IMR-90 (cell line): ENCODE results near the gene ARF3. TPM values are rescaled to one million over a fixed set of nuclear protein-coding genes. Genes with fewer than 3 reads are reported as not detected.

Source experiments
- ATAC-seq: fragments of 200-7000 bp; cut with Tn5 transposase; 2 replicates; pipeline ENCODE4 v1.9.1; 2020; ENCODE audit warnings: low read depth, mild to moderate bottlenecking, moderate library complexity
- BruUV-seq: library from RNA; stranded (reverse); fragments of 400-500 nt; replicated peaks from 2 replicates; lab custom pipeline; 2021; lab: Mats Ljungman, UMichigan
- CTCF ChIA-PET: fragments of 300-600 bp; formaldehyde crosslinking; extraction: SDS; loops from one replicate; lab custom pipeline; 2021; ENCODE audit warnings: antibody characterized with exemption; lab: Yijun Ruan, JAX
- POLR2A ChIA-PET: fragments of 300-600 bp; sonication (Branson Sonifier 250); formaldehyde crosslinking; loops from one replicate; lab custom pipeline; 2022; ENCODE audit warnings: antibody characterized with exemption; ENCODE audit not compliant: unreplicated experiment; lab: Charles Lee
- DNase-seq: peaks from one replicate; pipeline ENCODE4 v3.0.0; 2013
- H2AFZ ChIP-seq: replicated peaks from 2 replicates; pipeline ENCODE3; 2013; ENCODE audit warnings: low read length, mild to moderate bottlenecking; ENCODE audit not compliant: poor library complexity
- H2AK5ac ChIP-seq: 2 replicates; pipeline ENCODE4 v1.6.1; 2013; ENCODE audit warnings: low read depth, low read length, inconsistent platforms
- H2AK9ac ChIP-seq: replicated peaks from 2 replicates; pipeline ENCODE3; 2013; ENCODE audit warnings: mild to moderate bottlenecking, low read depth, low read length, moderate library complexity; ENCODE audit not compliant: poor library complexity
- H2BK120ac ChIP-seq: 2 replicates; pipeline ENCODE4 v1.6.1; 2013; ENCODE audit warnings: low read depth, low read length, inconsistent platforms
- H2BK15ac ChIP-seq: 3 replicates; pipeline ENCODE4 v1.6.1; 2013; ENCODE audit warnings: low read depth, low read length, inconsistent platforms
- H2BK20ac ChIP-seq: 2 replicates; pipeline ENCODE4 v1.6.1; 2013; ENCODE audit warnings: low read depth, mild to moderate bottlenecking, inconsistent platforms, low read length, moderate library complexity
- H2BK5ac ChIP-seq: 2 replicates; pipeline ENCODE4 v1.6.1; 2013; ENCODE audit warnings: mild to moderate bottlenecking, low read depth, low read length, inconsistent platforms; ENCODE audit not compliant: poor library complexity, severe bottlenecking
- H3K14ac ChIP-seq: replicated peaks from 2 replicates; pipeline ENCODE4 v1.6.1; 2013; ENCODE audit warnings: low read depth, low read length, inconsistent platforms
- H3K18ac ChIP-seq: 2 replicates; pipeline ENCODE4 v1.6.1; 2013; ENCODE audit warnings: low read depth, low read length, control low read depth
- H3K23ac ChIP-seq: 2 replicates; pipeline ENCODE4 v1.6.1; 2013; ENCODE audit warnings: low read depth, low read length, inconsistent platforms
- H3K27ac ChIP-seq: 2 replicates; pipeline ENCODE4 v1.5.1; 2013; ENCODE audit warnings: mild to moderate bottlenecking, control low read depth, low read length; ENCODE audit not compliant: insufficient read depth
- H3K27me3 ChIP-seq: 2 replicates; pipeline ENCODE4 v1.6.1; 2013; ENCODE audit warnings: low read length; ENCODE audit not compliant: control insufficient read depth, insufficient read depth
- H3K36me3 ChIP-seq: 2 replicates; pipeline ENCODE4 v1.6.1; 2013; ENCODE audit warnings: low read length, mixed read lengths; ENCODE audit not compliant: control insufficient read depth, insufficient read depth
- H3K4ac ChIP-seq: 2 replicates; pipeline ENCODE4 v1.6.1; 2013; ENCODE audit warnings: low read depth, low read length, inconsistent platforms
- H3K4me1 ChIP-seq: 2 replicates; pipeline ENCODE4 v1.6.1; 2013; ENCODE audit warnings: low read length, mixed read lengths; ENCODE audit not compliant: control insufficient read depth, insufficient read depth
- H3K4me2 ChIP-seq: 2 replicates; pipeline ENCODE4 v1.6.1; 2013; ENCODE audit warnings: low read depth, mild to moderate bottlenecking, control low read depth, low read length, moderate library complexity
- H3K4me3 ChIP-seq: 2 replicates; pipeline ENCODE4 v1.5.1; 2013; ENCODE audit warnings: low read depth, mild to moderate bottlenecking, control low read depth, low read length, moderate library complexity; ENCODE audit not compliant: insufficient read depth
- H3K56ac ChIP-seq: 2 replicates; pipeline ENCODE4 v1.6.1; 2013; ENCODE audit warnings: low read length, inconsistent platforms; ENCODE audit not compliant: insufficient read depth; ENCODE audit errors: extremely low read depth
- H3K79me1 ChIP-seq, 2 experiments: 2 replicates each; pipeline ENCODE4 v1.6.1; 2013; ENCODE audit warnings: low read length in 2 of 2, inconsistent platforms in 1 of 2, low read depth in 1 of 2
- H3K9ac ChIP-seq: 2 replicates; pipeline ENCODE4 v1.6.1; 2013; ENCODE audit warnings: low read depth, low read length, control low read depth
- H3K9me1 ChIP-seq: 2 replicates; pipeline ENCODE4 v1.6.1; 2013; ENCODE audit warnings: low read length, inconsistent platforms; ENCODE audit not compliant: insufficient read depth
- H3K9me3 ChIP-seq: 2 replicates; pipeline ENCODE4 v1.6.1; 2013; ENCODE audit warnings: low read length; ENCODE audit not compliant: control insufficient read depth, insufficient read depth
- H4K20me1 ChIP-seq: 2 replicates; pipeline ENCODE4 v1.6.1; 2013; ENCODE audit warnings: low read length, inconsistent platforms; ENCODE audit not compliant: insufficient read depth
- H4K5ac ChIP-seq: 2 replicates; pipeline ENCODE4 v1.6.1; 2013; ENCODE audit warnings: mild to moderate bottlenecking, low read depth, low read length, control low read depth
- H4K8ac ChIP-seq, 2 experiments: 2 replicates each; pipeline ENCODE4 v1.6.1; 2013; ENCODE audit warnings: low read depth in 2 of 2, low read length in 2 of 2, control low read depth in 1 of 2, inconsistent platforms in 1 of 2
- H4K91ac ChIP-seq: 2 replicates; pipeline ENCODE4 v1.6.1; 2013; ENCODE audit warnings: low read depth, low read length, inconsistent platforms; ENCODE audit not compliant: insufficient read depth
- BHLHE40 ChIP-seq: fragments of 150-350 bp; IDR thresholded peaks from 2 replicates; pipeline ENCODE4 v1.6.1; 2016; ENCODE audit warnings: mild to moderate bottlenecking, low read depth, low read length
- CEBPB ChIP-seq: IDR thresholded peaks from 2 replicates; pipeline ENCODE4 v1.6.1; 2012; ENCODE audit warnings: low read depth, low read length, improper control_type of control experiment
- CHD1 ChIP-seq: IDR thresholded peaks from 2 replicates; pipeline ENCODE4 v1.6.1; 2012; ENCODE audit warnings: low read depth, low read length, improper control_type of control experiment
- FOS ChIP-seq: fragments of 150-350 bp; IDR thresholded peaks from 2 replicates; pipeline ENCODE4 v1.6.1; 2016; ENCODE audit warnings: low read depth, low read length
- MXI1 ChIP-seq: IDR thresholded peaks from 2 replicates; pipeline ENCODE4 v1.6.1; 2012; ENCODE audit warnings: low read depth, mild to moderate bottlenecking, low read length, moderate library complexity, borderline replicate concordance
- POLR2A ChIP-seq: IDR thresholded peaks from 2 replicates; pipeline ENCODE4 v1.6.1; 2012; ENCODE audit warnings: mild to moderate bottlenecking, low read depth, low read length
- RAD21 ChIP-seq: IDR thresholded peaks from 2 replicates; pipeline ENCODE4 v1.6.1; 2012; ENCODE audit warnings: low read length, improper control_type of control experiment
- RFX5 ChIP-seq: IDR thresholded peaks from 2 replicates; pipeline ENCODE4 v1.8.0; 2012; ENCODE audit warnings: low read depth, mild to moderate bottlenecking, low read length, moderate library complexity
- SMC3 ChIP-seq: fragments of 150-350 bp; IDR thresholded peaks from 2 replicates; pipeline ENCODE4 v1.6.1; 2016; ENCODE audit warnings: low read depth, mild to moderate bottlenecking, antibody characterized with exemption, low read length, moderate library complexity
- WGBS, 2 experiments: methylation state at CpG; one replicate each; pipeline versions ENCODE4 v1.1.5 to v1.1.7; 2013; ENCODE audit warnings: missing lambda C conversion rate in 2 of 2; ENCODE audit not compliant: insufficient read length in 1 of 2; ENCODE audit errors: extremely low coverage in 2 of 2; 5-methylcytosine and 5-hydroxymethylcytosine counted together
- dilution Hi-C: fragments of 300-500 bp; cut with HindIII; formaldehyde crosslinking; loops from one replicate; pipeline ENCODE4 v1.14.3; 2018; ENCODE audit warnings: low sequenced_read_pairs; ENCODE audit not compliant: unreplicated experiment
- in situ Hi-C: fragments of 300-500 bp; cut with MboI; formaldehyde crosslinking; loops from 3 replicates; pipeline ENCODE4 v1.14.3; 2019; ENCODE audit warnings: low sequenced_read_pairs, inconsistent platforms, mixed read lengths
- intact Hi-C: fragments of 100-400 bp; cut with micrococcal nuclease; formaldehyde crosslinking; loops from 2 replicates; pipeline ENCODE4 v1.10.0; 2022
- polyA plus RNA-seq, 3 experiments: library from polyadenylated mRNA; depleted of rRNA; stranded (reverse); fragments of >200 nt; gene quantifications; 2 replicates each; pipeline ENCODE4 v1.2.3, GENCODE V29; 2012; ENCODE audit warnings: low replicate concordance in 1 of 3
- total RNA-seq: library from RNA; depleted of rRNA; stranded (reverse); fragments of >200 nt; gene quantifications from 2 replicates; pipeline ENCODE4 v1.2.3, GENCODE V29; 2012
- TF ChIP-seq, protein P1 (sequence below): conservative IDR thresholded peaks from 2 replicates; pipeline ENCODE4 v1.5.1; 2012; ENCODE audit warnings: mild to moderate bottlenecking, low read depth, low read length, improper control_type of control experiment
- TF ChIP-seq, protein P2 (sequence below): fragments of 150-350 bp; IDR thresholded peaks from 2 replicates; pipeline ENCODE4 v1.6.1; 2017; ENCODE audit warnings: mild to moderate bottlenecking, antibody characterized with exemption, low read length, low read depth

Gene ARF3
- total and polyA plus RNA-seq, 2 of the 4 experiments (the other 2 are of a cell fraction): 97.7 to 198 TPM

DNA sequence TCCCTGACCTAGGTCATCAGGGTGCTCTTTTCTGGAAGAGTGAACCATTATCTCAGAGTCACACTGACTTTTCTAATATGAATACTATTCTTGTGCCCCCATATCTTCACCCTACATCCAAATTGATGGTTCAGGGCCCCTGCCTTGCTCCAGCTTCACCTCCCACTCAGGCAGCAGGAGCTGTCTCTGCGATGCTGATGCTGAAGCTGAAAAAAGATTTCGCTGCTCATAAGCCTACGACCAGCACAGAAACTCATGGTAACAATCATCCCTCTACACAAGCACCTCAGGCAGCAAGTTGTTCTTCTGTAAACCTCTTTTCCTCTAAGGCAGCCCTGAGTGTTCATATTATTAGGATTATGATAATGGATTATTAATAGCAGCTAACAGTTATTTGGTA, 3.2 kb downstream of the ARF3 start:
- Histone ChIP-seq H4K8ac (no peak overlapping the region), H2AK5ac (no peak overlapping the region), H3K36me3 (peaks cover 6% of the 10 kb centered on the region), H3K4me3 (no peak overlapping the region), H2BK120ac (no peak overlapping the region), H3K23ac (no peak overlapping the region), H4K20me1 (peaks cover 67% of the 10 kb centered on the region), H3K4me1 (peaks cover 1% of the 10 kb centered on the region; the same call in 1 of the 2 replicates), H3K9me1 (peaks cover 17% of the 10 kb centered on the region), H3K79me1 (peaks cover 20 to 68% of the 10 kb centered on the region in 2 experiments), H3K56ac (no peak overlapping the region), H3K4ac (no peak overlapping the region), H2BK5ac (no peak overlapping the region), H4K5ac (no peak overlapping the region), H4K91ac (no peak overlapping the region), H2BK15ac (no peak overlapping the region), H3K9ac (no peak overlapping the region), H3K27ac (no peak overlapping the region), H3K4me2 (no peak overlapping the region), H2BK20ac (no peak overlapping the region), H2AFZ (no peak overlapping the region), H2AK9ac (no peak overlapping the region), H3K14ac (no peak overlapping the region), H3K18ac (no peak overlapping the region), H3K9me3 (no peaks in the 10 kb centered on the region), H3K27me3 (no peaks in the 10 kb centered on the region)
- BruUV-seq: no TSS peak
- dilution Hi-C loops: no loop called here
- WGBS, 2 experiments: no CpG with 5 or more reads among the region's 3 CpGs
- POLR2A ChIA-PET: no interaction called here
- CTCF ChIA-PET: interaction anchor here (0.8 kb wide), 1 partner anchor 101 kb away, joined by 3 read pairs; no protein-coding TSS in a partner anchor
- in situ Hi-C loops: no loop called here
- DNase-seq: no peak
- TF ChIP-seq RAD21: no peak
- TF ChIP-seq CEBPB: no peak
- TF ChIP-seq CHD1: no peak
- no peak for TF ChIP-seq FOS
- no peak for TF ChIP-seq BHLHE40
- TF ChIP-seq RFX5: no peak
- no peak for TF ChIP-seq SMC3
- no peak for TF ChIP-seq POLR2A
- TF ChIP-seq MXI1: no peak
- TF ChIP-seq, protein P1, sequence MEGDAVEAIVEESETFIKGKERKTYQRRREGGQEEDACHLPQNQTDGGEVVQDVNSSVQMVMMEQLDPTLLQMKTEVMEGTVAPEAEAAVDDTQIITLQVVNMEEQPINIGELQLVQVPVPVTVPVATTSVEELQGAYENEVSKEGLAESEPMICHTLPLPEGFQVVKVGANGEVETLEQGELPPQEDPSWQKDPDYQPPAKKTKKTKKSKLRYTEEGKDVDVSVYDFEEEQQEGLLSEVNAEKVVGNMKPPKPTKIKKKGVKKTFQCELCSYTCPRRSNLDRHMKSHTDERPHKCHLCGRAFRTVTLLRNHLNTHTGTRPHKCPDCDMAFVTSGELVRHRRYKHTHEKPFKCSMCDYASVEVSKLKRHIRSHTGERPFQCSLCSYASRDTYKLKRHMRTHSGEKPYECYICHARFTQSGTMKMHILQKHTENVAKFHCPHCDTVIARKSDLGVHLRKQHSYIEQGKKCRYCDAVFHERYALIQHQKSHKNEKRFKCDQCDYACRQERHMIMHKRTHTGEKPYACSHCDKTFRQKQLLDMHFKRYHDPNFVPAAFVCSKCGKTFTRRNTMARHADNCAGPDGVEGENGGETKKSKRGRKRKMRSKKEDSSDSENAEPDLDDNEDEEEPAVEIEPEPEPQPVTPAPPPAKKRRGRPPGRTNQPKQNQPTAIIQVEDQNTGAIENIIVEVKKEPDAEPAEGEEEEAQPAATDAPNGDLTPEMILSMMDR: no peak
- TF ChIP-seq, protein P2, sequence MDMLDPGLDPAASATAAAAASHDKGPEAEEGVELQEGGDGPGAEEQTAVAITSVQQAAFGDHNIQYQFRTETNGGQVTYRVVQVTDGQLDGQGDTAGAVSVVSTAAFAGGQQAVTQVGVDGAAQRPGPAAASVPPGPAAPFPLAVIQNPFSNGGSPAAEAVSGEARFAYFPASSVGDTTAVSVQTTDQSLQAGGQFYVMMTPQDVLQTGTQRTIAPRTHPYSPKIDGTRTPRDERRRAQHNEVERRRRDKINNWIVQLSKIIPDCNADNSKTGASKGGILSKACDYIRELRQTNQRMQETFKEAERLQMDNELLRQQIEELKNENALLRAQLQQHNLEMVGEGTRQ: no peak
- no peak for ATAC-seq
- intact Hi-C loops: no loop called here
